GM06990 (cell line): Measurements from ENCODE around the gene THAP3.
"Not testable (repeated sequence)": the region's sequence is repeated elsewhere in the genome, so short reads cannot be mapped to it uniquely, and the experiment has no call there.

Experiments
- DNase-seq: peaks from one replicate; pipeline ENCODE4 v3.0.0-alpha.2; 2011; ENCODE audit not compliant: insufficient read length; ENCODE audit errors: extremely low read depth
- H3K27me3 ChIP-seq: replicated peaks from 2 replicates; pipeline ENCODE4 v1.6.0; 2011; ENCODE audit warnings: low read length; ENCODE audit not compliant: control insufficient read depth, insufficient read depth
- H3K36me3 ChIP-seq: 2 replicates; pipeline ENCODE4 v1.5.1; 2011; ENCODE audit warnings: low read length; ENCODE audit not compliant: control insufficient read depth, insufficient read depth
- H3K4me3 ChIP-seq: replicated peaks from 2 replicates; pipeline ENCODE4 v1.5.1; 2011; ENCODE audit warnings: low read depth, mild to moderate bottlenecking, control low read depth, low read length
- TF ChIP-seq, protein P1 (sequence below): IDR thresholded peaks from 2 replicates; pipeline ENCODE4 v1.5.1; 2011; ENCODE audit warnings: low read length, control low read depth, mild to moderate bottlenecking, inconsistent platforms; ENCODE audit not compliant: insufficient read depth, poor library complexity, severe bottlenecking

Gene THAP3

DNA sequence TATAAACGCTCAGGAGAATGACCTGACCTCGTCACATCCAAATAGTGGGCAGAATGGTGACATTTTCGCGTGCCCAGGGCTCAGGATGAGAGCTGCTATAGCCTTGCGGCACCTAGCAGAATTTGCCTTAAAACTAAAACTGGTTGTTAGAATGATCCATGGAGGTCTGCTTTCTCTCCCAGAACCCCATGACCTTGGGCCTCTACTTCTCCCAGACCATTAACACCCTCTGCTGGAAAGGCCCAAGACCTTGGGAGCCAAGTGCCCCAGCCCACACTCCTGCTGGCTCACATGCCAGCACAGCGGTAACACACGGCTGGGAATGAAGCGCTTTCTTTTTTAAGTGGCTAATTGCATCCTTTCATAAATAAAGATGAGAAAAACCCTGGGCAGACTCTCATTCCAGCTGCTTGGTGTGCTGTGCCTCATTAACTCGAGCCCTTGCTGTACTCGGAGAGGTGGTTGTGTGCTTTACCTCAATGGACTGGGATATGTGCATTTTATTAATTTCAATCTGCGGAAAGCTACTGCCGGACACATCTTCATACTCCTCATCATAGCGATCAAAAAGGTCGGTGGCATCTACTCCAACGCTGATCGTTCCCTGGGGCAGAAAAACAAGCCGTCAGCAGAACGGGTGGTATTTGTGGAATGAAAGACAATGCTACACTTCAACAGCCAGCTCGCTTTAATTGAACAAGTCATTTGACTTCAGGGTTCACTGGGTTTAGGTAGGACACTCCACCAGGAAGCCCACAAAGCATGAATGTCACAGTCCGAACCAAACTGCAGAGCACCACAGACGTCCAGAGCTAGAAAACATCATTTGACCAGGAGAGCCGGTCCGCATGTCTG lies 29.0 kb downstream of the THAP3 start:
- TF ChIP-seq, protein P1, sequence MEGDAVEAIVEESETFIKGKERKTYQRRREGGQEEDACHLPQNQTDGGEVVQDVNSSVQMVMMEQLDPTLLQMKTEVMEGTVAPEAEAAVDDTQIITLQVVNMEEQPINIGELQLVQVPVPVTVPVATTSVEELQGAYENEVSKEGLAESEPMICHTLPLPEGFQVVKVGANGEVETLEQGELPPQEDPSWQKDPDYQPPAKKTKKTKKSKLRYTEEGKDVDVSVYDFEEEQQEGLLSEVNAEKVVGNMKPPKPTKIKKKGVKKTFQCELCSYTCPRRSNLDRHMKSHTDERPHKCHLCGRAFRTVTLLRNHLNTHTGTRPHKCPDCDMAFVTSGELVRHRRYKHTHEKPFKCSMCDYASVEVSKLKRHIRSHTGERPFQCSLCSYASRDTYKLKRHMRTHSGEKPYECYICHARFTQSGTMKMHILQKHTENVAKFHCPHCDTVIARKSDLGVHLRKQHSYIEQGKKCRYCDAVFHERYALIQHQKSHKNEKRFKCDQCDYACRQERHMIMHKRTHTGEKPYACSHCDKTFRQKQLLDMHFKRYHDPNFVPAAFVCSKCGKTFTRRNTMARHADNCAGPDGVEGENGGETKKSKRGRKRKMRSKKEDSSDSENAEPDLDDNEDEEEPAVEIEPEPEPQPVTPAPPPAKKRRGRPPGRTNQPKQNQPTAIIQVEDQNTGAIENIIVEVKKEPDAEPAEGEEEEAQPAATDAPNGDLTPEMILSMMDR, result no peak
- H3K4me3 ChIP-seq, result no peak overlapping the region
- no peaks in the 10 kb centered on the region for H3K27me3 ChIP-seq
- no peak for DNase-seq
- H3K36me3 ChIP-seq, result peaks cover 17% of the 10 kb centered on the region

DNA sequence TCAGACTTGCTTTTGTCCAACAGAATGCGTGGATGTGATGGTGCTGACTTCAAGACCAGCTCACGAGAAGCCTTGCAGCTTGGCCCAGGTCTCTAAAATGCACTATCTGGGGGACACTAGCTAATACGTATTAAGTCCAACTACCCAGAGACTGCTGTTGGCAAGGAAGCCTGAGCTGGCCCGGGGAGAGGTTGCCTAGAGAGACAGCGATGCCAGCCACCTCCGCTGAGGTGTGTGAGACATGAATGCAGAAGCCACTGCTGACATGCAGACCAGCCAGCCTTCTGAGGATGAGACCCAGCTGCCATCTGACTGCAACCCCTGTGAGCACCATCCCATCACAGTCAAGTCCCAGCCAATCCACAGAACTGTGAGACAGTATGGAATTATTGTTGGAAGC lies 32.5 kb downstream of the THAP3 start:
- DNase-seq, result no peak
- peaks cover 9% of the 10 kb centered on the region for H3K36me3 ChIP-seq
- no peaks in the 10 kb centered on the region for H3K27me3 ChIP-seq
- no peak overlapping the region for H3K4me3 ChIP-seq
- TF ChIP-seq, protein P1, result no peak

DNA sequence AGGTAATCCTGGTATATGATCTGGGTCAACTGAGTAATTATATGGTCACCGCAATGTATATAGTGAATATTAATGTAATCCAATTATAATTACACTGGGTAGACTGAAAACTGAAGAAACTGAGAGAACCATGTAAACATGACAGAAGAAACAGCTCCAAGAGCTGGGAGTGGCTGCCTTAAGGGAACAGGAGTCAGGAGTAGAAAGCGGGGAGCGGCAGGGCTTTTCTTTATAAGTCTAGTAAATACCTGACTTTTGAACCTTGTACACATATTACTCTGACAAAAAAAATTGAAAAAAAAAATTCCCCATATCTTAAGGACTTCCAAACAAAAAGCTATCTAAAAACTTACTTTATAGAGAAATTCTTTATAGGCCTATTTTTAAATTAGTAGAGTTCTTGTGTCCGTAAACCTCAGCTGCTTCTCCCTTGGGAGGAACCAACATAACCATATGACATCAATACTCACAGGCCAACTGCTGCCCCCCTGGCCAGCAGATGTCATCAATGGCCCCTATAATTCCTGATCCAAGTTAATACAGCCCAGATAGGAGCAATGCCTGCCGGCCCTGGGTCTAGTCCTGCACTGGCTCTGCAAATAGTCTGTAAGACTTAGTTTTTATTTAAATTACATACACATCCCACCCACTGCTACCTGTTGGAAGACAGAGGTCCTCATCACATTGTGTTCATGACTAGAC lies 33.8 kb downstream of the THAP3 start:
- TF ChIP-seq, protein P1, result no peak
- peaks cover 3% of the 10 kb centered on the region for H3K36me3 ChIP-seq
- H3K27me3 ChIP-seq, result no peaks in the 10 kb centered on the region
- H3K4me3 ChIP-seq, result no peak overlapping the region
- no peak for DNase-seq

DNA sequence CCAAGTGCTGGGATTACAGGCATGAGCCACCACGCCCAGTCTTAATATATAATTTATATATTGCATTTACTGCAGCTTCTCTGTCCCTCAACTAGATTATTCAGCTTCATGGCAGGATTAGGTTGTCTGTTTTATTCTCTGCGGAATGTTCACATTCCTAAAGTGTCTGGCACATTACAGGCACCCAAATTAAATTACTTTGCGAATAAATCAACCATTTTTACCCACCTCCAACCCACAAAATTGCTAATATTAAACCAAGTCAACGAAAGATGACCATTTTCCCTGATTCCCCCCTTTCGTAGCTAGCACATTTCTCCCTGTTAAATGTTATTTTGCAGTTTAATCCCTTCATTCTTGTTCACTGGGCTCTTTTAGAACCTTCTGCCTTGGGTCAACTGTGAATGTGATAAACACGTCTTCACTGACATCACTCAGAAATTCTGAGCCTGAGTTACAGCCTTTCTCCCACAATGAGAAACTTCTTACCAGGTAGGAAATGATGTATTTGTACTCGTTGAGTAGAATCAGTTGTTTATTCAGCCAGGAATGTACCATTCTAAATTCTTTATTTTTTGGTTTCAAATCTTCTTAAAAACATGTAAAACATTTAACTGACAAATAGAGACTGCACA lies 35.9 kb downstream of the THAP3 start:
- Histone ChIP-seq H3K27me3 (no peaks in the 10 kb centered on the region), H3K4me3 (no peak overlapping the region), H3K36me3 (peaks cover 8% of the 10 kb centered on the region)
- no peak for DNase-seq
- TF ChIP-seq, protein P1, result no peak

DNA sequence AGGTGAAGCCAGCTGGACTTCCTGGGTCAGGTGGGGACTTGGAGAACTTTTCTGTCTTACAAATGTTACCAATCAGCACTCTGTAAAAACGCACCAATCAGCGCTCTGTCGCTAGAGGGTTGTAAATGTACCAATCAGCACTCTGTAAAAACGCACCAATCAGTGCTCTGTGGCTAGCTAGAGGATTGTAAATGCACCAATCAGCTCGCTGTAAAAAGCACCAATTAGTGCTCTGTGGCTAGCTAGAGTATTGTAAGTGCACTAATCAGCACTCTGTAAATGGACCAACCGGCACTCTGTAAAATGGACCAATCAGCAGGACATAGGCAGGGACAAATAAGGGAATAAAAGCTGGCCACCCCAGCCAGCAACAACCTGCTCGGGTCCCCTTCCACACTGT lies 37.8 kb downstream of the THAP3 start:
- H3K4me3 ChIP-seq, DNase-seq, H3K27me3 ChIP-seq, H3K36me3 ChIP-seq: not testable (repeated sequence)

DNA sequence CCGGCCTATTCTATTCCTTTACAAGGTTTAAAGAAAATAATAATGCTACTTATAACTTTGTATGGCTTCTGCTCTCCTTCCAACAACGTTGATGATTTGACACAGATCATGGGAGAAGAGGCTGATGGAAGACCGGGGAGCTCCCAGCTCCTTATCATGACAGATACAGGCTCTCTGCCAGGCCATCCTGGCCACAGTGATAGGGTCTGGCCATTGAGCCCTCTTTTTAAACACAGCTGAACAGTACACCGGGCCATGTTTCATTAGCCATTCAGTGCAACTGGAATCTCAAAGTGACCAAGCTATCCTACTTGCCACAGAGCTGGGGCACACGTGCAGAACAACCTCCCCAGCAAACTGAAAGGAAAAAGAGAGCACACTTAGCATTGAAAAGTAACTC lies 42.0 kb downstream of the THAP3 start:
- Histone ChIP-seq H3K27me3 (no peaks in the 10 kb centered on the region), H3K36me3 (peaks cover 7% of the 10 kb centered on the region), H3K4me3 (no peak overlapping the region)
- DNase-seq, result no peak
- TF ChIP-seq, protein P1, result no peak
